H9 (cell line): ENCODE measurements around the gene CHEK1. TPM values are rescaled to one million over a fixed set of nuclear protein-coding genes. Genes with fewer than 3 reads are reported as not detected.

Experiments
- DNase-seq: peaks from one replicate; pipeline ENCODE4 v3.0.0-alpha.2; 2017
- H2AFZ ChIP-seq: one replicate; pipeline ENCODE4 v1.6.1; 2013; ENCODE audit warnings: mild to moderate bottlenecking, low read length, control low read depth, moderate library complexity
- H2AK5ac ChIP-seq: 2 replicates; pipeline ENCODE4 v1.6.1; 2013; ENCODE audit warnings: low read length, control low read depth, mixed read lengths; ENCODE audit not compliant: insufficient read length
- H2BK120ac ChIP-seq: one replicate; pipeline ENCODE4 v1.6.1; 2013; ENCODE audit warnings: low read depth, mild to moderate bottlenecking, low read length, control low read depth, inconsistent platforms; ENCODE audit not compliant: poor library complexity, severe bottlenecking
- H2BK12ac ChIP-seq: 2 replicates; pipeline ENCODE4 v1.6.1; 2013; ENCODE audit warnings: low read length, control low read depth, mixed read lengths, low read depth; ENCODE audit not compliant: insufficient read length
- H2BK15ac ChIP-seq: 2 replicates; pipeline ENCODE4 v1.6.1; 2013; ENCODE audit warnings: low read depth, low read length, control low read depth
- H2BK20ac ChIP-seq: one replicate; pipeline ENCODE4 v1.6.1; 2013; ENCODE audit warnings: low read depth, mild to moderate bottlenecking, low read length, control low read depth, inconsistent platforms; ENCODE audit not compliant: poor library complexity, severe bottlenecking
- H2BK5ac ChIP-seq: 2 replicates; pipeline ENCODE4 v1.6.1; 2013; ENCODE audit warnings: low read length, control low read depth, mixed read lengths; ENCODE audit not compliant: insufficient read length
- H3K14ac ChIP-seq: 2 replicates; pipeline ENCODE4 v1.6.1; 2013; ENCODE audit warnings: low read length, control low read depth; ENCODE audit not compliant: insufficient read depth
- H3K18ac ChIP-seq: 2 replicates; pipeline ENCODE4 v1.6.1; 2013; ENCODE audit warnings: low read depth, mild to moderate bottlenecking, mixed read lengths, low read length, control low read depth; ENCODE audit not compliant: insufficient read length
- H3K23ac ChIP-seq: 2 replicates; pipeline ENCODE4 v1.6.1; 2013; ENCODE audit warnings: low read length, control low read depth, mixed read lengths, low read depth; ENCODE audit not compliant: insufficient read length
- H3K23me2 ChIP-seq: 2 replicates; pipeline ENCODE4 v1.6.1; 2013; ENCODE audit warnings: low read depth, mild to moderate bottlenecking, mixed read lengths, low read length, control low read depth; ENCODE audit not compliant: insufficient read length, poor library complexity, severe bottlenecking
- H3K27ac ChIP-seq: 2 replicates; pipeline ENCODE4 v1.5.1; 2013; ENCODE audit warnings: low read length, control low read depth, mixed read lengths, low read depth; ENCODE audit not compliant: insufficient read length
- H3K27me3 ChIP-seq: 2 replicates; pipeline ENCODE4 v1.6.1; 2013; ENCODE audit warnings: low read length, control low read depth, inconsistent platforms; ENCODE audit not compliant: insufficient read depth
- H3K4ac ChIP-seq: 2 replicates; pipeline ENCODE4 v1.6.1; 2013; ENCODE audit warnings: low read depth, mild to moderate bottlenecking, control low read depth, inconsistent platforms, low read length, moderate library complexity
- H3K4me1 ChIP-seq: 2 replicates; pipeline ENCODE4 v1.6.1; 2013; ENCODE audit warnings: low read length, control low read depth, inconsistent platforms; ENCODE audit not compliant: insufficient read depth
- H3K4me2 ChIP-seq: 2 replicates; pipeline ENCODE4 v1.6.1; 2013; ENCODE audit warnings: low read length, control low read depth, mixed read lengths; ENCODE audit not compliant: insufficient read length, insufficient read depth
- H3K56ac ChIP-seq: 2 replicates; pipeline ENCODE4 v1.6.1; 2013; ENCODE audit warnings: low read depth, mild to moderate bottlenecking, mixed read lengths, low read length, control low read depth; ENCODE audit not compliant: insufficient read length
- H3K79me1 ChIP-seq: 2 replicates; pipeline ENCODE4 v1.6.1; 2013; ENCODE audit warnings: low read depth, mild to moderate bottlenecking, moderate library complexity, low read length, control low read depth, inconsistent platforms; ENCODE audit not compliant: insufficient read depth, poor library complexity, severe bottlenecking
- H3K79me2 ChIP-seq: 2 replicates; pipeline ENCODE4 v1.6.1; 2013; ENCODE audit warnings: low read length, control low read depth, inconsistent platforms; ENCODE audit not compliant: insufficient read depth
- H3K9ac ChIP-seq: 2 replicates; pipeline ENCODE4 v1.6.1; 2013; ENCODE audit warnings: low read length, control low read depth, mixed read lengths; ENCODE audit not compliant: insufficient read length; ENCODE audit errors: extremely low read depth
- H3K9me3 ChIP-seq: one replicate; pipeline ENCODE4 v1.6.1; 2013; ENCODE audit warnings: low read depth, low read length, inconsistent platforms; ENCODE audit not compliant: control insufficient read depth
- H3T11ph ChIP-seq: one replicate; pipeline ENCODE4 v1.6.1; 2013; ENCODE audit warnings: mild to moderate bottlenecking, low read length, control low read depth, inconsistent platforms
- H4K20me1 ChIP-seq: one replicate; pipeline ENCODE4 v1.6.1; 2013; ENCODE audit not compliant: control insufficient read depth, insufficient read length, insufficient read depth
- H4K5ac ChIP-seq: 2 replicates; pipeline ENCODE4 v1.6.1; 2013; ENCODE audit warnings: low read depth, mild to moderate bottlenecking, mixed read lengths, low read length, control low read depth; ENCODE audit not compliant: insufficient read length
- H4K8ac ChIP-seq: replicated peaks from 2 replicates; pipeline ENCODE4 v1.6.1; 2013; ENCODE audit warnings: low read length, control low read depth, mixed read lengths, low read depth; ENCODE audit not compliant: insufficient read length
- H4K91ac ChIP-seq: 2 replicates; pipeline ENCODE4 v1.6.1; 2013; ENCODE audit warnings: low read depth, mild to moderate bottlenecking, moderate library complexity, mixed read lengths, low read length, control low read depth; ENCODE audit not compliant: insufficient read length
- H3K27ac Mint-ChIP-seq, 3 experiments: 2 replicates in 2 of 3; 3 replicates in 1 of 3; pipeline ENCODE4 v1.8.0; 2020 to 2021; ENCODE audit warnings: mixed read lengths in 3 of 3, mild to moderate bottlenecking in 1 of 3, moderate library complexity in 1 of 3
- H3K27me3 Mint-ChIP-seq: 2 replicates; pipeline ENCODE4 v1.8.0; 2021; ENCODE audit warnings: low read depth, mild to moderate bottlenecking, moderate library complexity, mixed read lengths
- H3K36me3 Mint-ChIP-seq, 3 experiments: 2 replicates in 2 of 3; 3 replicates in 1 of 3; pipeline ENCODE4 v1.8.0; 2020 to 2021; ENCODE audit warnings: low read depth in 3 of 3, mixed read lengths in 3 of 3; ENCODE audit not compliant: insufficient read depth in 1 of 3
- H3K4me1 Mint-ChIP-seq, 2 experiments: 2 replicates each; pipeline ENCODE4 v1.8.0; 2020; ENCODE audit warnings: mixed read lengths in 2 of 2
- H3K4me3 Mint-ChIP-seq, 2 experiments: 2 replicates in 1 of 2; 3 replicates in 1 of 2; pipeline ENCODE4 v1.8.0; 2020 to 2021; ENCODE audit warnings: mild to moderate bottlenecking in 2 of 2, mixed read lengths in 2 of 2, moderate library complexity in 1 of 2
- H3K9me3 Mint-ChIP-seq, 2 experiments: 2 replicates in 1 of 2; 3 replicates in 1 of 2; pipeline ENCODE4 v1.8.0; 2020; ENCODE audit warnings: mild to moderate bottlenecking in 2 of 2, mixed read lengths in 2 of 2, moderate library complexity in 1 of 2
- CTCF ChIP-seq: fragments of 200-600 bp; sonication (generic); conservative IDR thresholded peaks from 3 replicates; pipeline ENCODE4 v1.8.0; 2021; ENCODE audit warnings: antibody characterized with exemption, mild to moderate bottlenecking
- WGBS: extraction: QIAGEN DNeasy Blood & Tissue Kit; methylation state at CpG from one replicate; pipeline ENCODE4 v1.1.7; 2013; ENCODE audit warnings: missing lambda C conversion rate, low lambda C conversion rate, mixed read lengths; ENCODE audit not compliant: insufficient read length; ENCODE audit errors: extremely low coverage; 5-methylcytosine and 5-hydroxymethylcytosine counted together
- total RNA-seq: library from RNA; stranded (reverse); gene quantifications from 2 replicates; pipeline ENCODE4 v1.2.1, GENCODE V29; 2021

CHEK1 gene
- total RNA-seq, 1 experiment from 2014 or later, result 126 TPM

DNA sequence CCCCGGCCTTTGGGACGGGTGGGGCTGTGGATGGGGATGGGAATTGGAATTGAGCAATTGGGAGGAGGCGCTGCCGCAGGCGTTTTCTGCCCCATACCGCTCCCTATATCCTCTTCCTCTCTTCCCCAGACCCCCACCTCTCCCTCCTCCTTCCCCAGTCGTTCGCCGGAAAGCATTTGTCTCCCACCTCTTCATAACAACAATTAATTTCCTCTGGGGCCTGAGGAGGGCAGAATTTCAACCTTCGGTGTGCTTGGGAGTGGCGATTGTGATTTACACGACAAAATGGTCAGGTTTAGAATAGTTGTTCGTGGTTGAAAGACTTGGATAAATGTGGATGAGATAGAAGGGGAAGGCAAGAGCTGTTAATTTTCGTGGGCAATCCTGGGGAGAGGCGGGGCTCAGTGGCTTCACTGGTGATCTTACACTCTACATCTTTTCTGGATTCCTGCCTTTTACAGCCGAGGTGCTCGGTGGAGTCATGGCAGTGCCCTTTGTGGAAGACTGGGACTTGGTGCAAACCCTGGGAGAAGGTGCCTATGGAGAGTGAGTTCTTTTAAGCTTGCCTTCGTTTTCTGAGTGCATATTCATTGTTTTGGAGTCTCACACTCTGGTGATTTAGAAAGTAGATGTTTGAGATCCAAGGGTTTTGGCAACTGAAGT, 1.5 kb downstream of the CHEK1 start:
- TF ChIP-seq CTCF, result peak; percentile 49; the same call in 2 of the 3 replicates
- no peaks in the 10 kb centered on the region for H3K23me2 ChIP-seq
- DNase-seq, result peak; percentile 92
- Mint-ChIP-seq H3K4me3 (peak overlapping the region; percentile 86 to 93), H3K27me3 (no peaks in the 10 kb centered on the region), H3K27ac (peak overlapping the region; percentile 98 to 100 (median 99)), H3K4me1 (peaks cover 14 to 16% of the 10 kb centered on the region in 2 experiments), H3K9me3 (no peaks in the 10 kb centered on the region), H3K36me3 (peaks cover 13 to 47% (median 43%) of the 10 kb centered on the region in 3 experiments)
- peak overlapping the region; percentile 96; the same call in 1 of the 2 replicates for H3K14ac ChIP-seq
- no peak overlapping the region for H4K8ac ChIP-seq
- H3K27ac ChIP-seq, result peak overlapping the region; percentile 91
- no peak overlapping the region for H3K18ac ChIP-seq
- no peak overlapping the region for H3T11ph ChIP-seq
- H3K79me2 ChIP-seq, result peaks cover 3% of the 10 kb centered on the region; the same call in 1 of the 2 replicates
- no peak overlapping the region for H4K91ac ChIP-seq
- no peak overlapping the region for H2BK12ac ChIP-seq
- no peak overlapping the region for H2AFZ ChIP-seq
- no peaks in the 10 kb centered on the region for H3K9me3 ChIP-seq
- H3K23ac ChIP-seq, result no peak overlapping the region
- H3K4ac ChIP-seq, result no peak overlapping the region
- no peaks in the 10 kb centered on the region for H4K20me1 ChIP-seq
- H3K79me1 ChIP-seq, result no peaks in the 10 kb centered on the region
- H3K4me2 ChIP-seq, result peak overlapping the region; percentile 91
- H2BK15ac ChIP-seq, result no peak overlapping the region
- H3K56ac ChIP-seq, result peak overlapping the region; percentile 18
- H2BK20ac ChIP-seq, result no peak overlapping the region
- H3K4me1 ChIP-seq, result no peaks in the 10 kb centered on the region
- no peaks in the 10 kb centered on the region for H3K27me3 ChIP-seq
- peak overlapping the region; percentile 98 for H3K9ac ChIP-seq
- H2BK5ac ChIP-seq, result no peak overlapping the region
- H2AK5ac ChIP-seq, result no peak overlapping the region
- H4K5ac ChIP-seq, result no peak overlapping the region
- no CpG with 5 or more reads among the region's 18 CpGs for WGBS
- H2BK120ac ChIP-seq, result no peak overlapping the region
